GM12873 (cell line): ENCODE data around the gene PRDM8.

Source experiments
- CTCF ChIP-seq: IDR thresholded peaks from 2 replicates; pipeline ENCODE4 v1.5.1; 2012; ENCODE audit warnings: low read depth, mild to moderate bottlenecking, moderate library complexity, low read length, control low read depth; ENCODE audit not compliant: insufficient read depth; ENCODE audit errors: missing control alignments

PRDM8 gene

GRCh38 chr4:80196922-80197573 lies at the start of gene PRDM8:
Gene PRDM8, plus strand, starts transcription at chr4:80197503. Its CDS starts 2,578 bp downstream, at chr4:80200081.
- no peak for TF ChIP-seq CTCF

DNA sequence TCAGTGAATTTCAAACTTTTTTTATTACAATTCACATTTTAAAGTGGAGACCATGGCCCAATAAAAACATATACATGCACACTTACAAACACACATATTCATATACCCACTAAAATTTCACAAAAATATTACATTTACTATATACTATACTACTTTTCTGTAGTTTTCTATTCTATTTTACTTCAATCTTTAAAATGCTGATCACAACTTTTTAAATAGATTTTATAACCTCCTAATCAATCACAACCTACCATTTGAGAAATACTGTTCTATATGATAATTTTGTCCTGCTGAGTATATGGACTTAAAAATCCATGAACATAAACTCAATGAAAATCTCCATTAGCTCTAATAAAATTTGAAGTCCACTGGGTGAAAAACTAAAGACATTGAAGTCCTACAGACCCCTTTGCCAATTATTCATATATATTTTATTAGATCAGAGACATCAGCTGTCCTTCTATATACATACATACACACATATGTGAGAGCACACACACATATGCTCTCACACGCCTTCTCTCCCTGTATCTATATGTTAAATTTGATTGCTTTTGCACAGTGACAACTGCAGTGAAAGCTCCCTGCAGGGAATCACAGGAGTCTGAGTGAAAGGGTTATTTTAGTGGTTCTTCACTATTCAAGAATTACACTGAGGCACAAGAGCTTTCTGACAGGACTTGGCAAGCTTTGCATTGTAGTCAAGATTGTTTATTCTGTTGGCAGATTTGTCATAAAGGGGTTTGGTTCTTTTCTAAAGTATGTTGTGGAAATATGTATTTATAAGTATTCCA lies 46.7 kb upstream of the PRDM8 start:
- no peak for TF ChIP-seq CTCF

DNA sequence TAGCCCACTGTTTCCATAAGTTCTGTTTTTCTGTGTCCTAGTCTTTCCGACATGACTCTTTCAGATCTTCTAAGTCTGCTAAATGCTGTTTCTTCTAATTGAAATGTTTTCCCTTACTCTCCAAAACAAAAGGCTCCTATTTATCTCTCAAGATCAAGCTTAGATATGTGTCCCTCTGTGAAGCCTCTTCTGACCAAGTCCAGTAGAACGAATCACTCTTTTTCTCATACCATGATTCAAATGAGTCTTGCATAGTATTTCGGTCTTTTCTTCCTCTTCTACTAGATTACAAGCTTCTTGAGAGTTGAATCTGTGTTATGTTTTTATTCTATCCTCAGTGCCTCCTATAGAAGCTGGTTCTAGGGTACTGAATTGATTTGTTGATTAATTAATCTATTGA lies 45.3 kb upstream of the PRDM8 start:
- no peak for TF ChIP-seq CTCF

DNA sequence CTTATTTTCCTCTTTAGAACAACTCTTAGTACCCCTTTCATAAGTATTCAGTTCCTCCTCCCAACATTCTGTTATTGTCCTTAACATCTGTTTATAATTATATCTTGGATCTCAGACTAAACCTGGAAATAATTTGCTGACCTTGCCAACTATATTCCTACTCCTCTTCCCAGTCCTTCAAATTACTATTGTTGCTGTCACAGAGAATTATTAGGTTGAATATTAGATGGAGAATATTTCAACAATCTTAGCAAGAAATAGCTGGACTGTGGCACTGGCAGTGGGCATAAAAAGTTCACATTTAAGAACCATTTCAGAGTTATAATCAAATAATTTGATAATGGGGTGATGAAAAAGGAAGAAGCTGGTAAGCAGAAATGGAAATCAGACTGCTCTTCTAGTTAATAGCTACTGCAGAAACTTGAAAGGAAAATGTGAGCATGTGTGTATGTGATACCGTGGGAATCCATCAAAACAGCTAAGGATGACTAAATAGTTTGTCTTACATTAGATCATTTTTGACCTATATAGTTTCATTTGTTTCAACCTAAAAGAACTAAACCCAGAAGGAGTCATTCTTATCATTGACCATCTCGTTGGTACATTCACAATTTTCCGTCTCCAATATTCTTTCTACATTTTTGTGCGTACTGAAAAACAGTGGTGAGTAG lies 43.3 kb upstream of the PRDM8 start:
- no peak for TF ChIP-seq CTCF

DNA sequence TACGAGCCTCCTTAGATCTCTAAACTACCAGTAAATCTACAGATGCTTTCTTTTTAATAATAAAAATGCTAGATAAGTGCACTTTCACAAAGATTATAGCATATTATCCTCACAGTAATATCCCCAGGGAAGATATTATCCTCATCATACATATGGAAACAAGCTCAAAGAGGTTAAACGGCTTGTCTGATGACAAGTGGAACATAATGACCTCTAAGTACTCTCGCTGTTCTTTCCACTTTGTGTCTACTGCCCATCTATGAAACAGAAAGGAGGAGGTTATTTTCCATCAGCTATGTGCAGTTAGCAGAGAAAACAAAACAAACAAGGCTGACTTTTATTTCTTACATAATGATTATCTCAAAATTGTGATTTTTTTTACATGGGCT lies 42.8 kb upstream of the PRDM8 start:
- no peak for TF ChIP-seq CTCF

GRCh38 chr4:80155316-80155982 lies 41.9 kb upstream of the PRDM8 start:
- TF ChIP-seq CTCF, result no peak

GRCh38 chr4:80156410-80156809 lies 40.9 kb upstream of the PRDM8 start:
- no peak for TF ChIP-seq CTCF
